A673 (cell line): ENCODE measurements around the gene ARPC2. TPM values are rescaled to one million over a fixed set of nuclear protein-coding genes. Genes with fewer than 3 reads are reported as not detected.

Source experiments
- BruUV-seq: library from RNA; stranded (reverse); fragments of 400-500 nt; replicated peaks from 2 replicates; lab custom pipeline; 2021; lab: Mats Ljungman, UMichigan
- CTCF ChIA-PET: fragments of 300-600 bp; sonication (Branson Sonifier 250); formaldehyde crosslinking; loops from one replicate; lab custom pipeline; 2022; ENCODE audit warnings: antibody characterized with exemption; lab: Charles Lee
- POLR2A ChIA-PET: fragments of 300-600 bp; sonication (Branson Sonifier 250); formaldehyde crosslinking; loops from one replicate; lab custom pipeline; 2022; ENCODE audit warnings: antibody characterized with exemption; ENCODE audit not compliant: low non-redundant PET; lab: Charles Lee
- DNase-seq: peaks from one replicate; pipeline ENCODE4 v3.0.0-alpha.2; 2015; ENCODE audit warnings: low spot score
- H3K27ac ChIP-seq: fragments of 200-600 bp; sonication (generic); 2 replicates; pipeline ENCODE4 v1.5.1; 2016; ENCODE audit warnings: mixed run types, low read depth, mild to moderate bottlenecking, mixed read lengths, antibody characterized with exemption, low read length; ENCODE audit not compliant: poor library complexity, severe bottlenecking
- H3K27me3 ChIP-seq: fragments of 200-600 bp; sonication (generic); replicated peaks from 2 replicates; pipeline ENCODE4 v1.6.1; 2017; ENCODE audit warnings: mixed run types, low read depth, mild to moderate bottlenecking, mixed read lengths, antibody characterized with exemption, low read length; ENCODE audit not compliant: insufficient read depth, poor library complexity
- H3K36me3 ChIP-seq: fragments of 200-600 bp; sonication (generic); 2 replicates; pipeline ENCODE4 v1.6.1; 2016; ENCODE audit warnings: mixed run types, mild to moderate bottlenecking, mixed read lengths, antibody characterized with exemption, low read length; ENCODE audit not compliant: insufficient read depth, poor library complexity, severe bottlenecking
- H3K4me1 ChIP-seq: fragments of 200-600 bp; sonication (generic); 2 replicates; pipeline ENCODE4 v1.6.1; 2017; ENCODE audit warnings: mixed run types, mild to moderate bottlenecking, mixed read lengths, antibody characterized with exemption, low read length; ENCODE audit not compliant: insufficient read depth, poor library complexity, severe bottlenecking
- H3K4me3 ChIP-seq: fragments of 200-600 bp; sonication (generic); 2 replicates; pipeline ENCODE4 v1.5.1; 2016; ENCODE audit warnings: low read depth, mixed run types, mild to moderate bottlenecking, mixed read lengths, low read length; ENCODE audit not compliant: poor library complexity, severe bottlenecking
- H3K9me3 ChIP-seq: fragments of 200-600 bp; sonication (generic); 2 replicates; pipeline ENCODE4 v1.6.1; 2016; ENCODE audit warnings: mixed run types, low read depth, mild to moderate bottlenecking, mixed read lengths, antibody characterized with exemption, low read length; ENCODE audit not compliant: poor library complexity, severe bottlenecking
- CTCF ChIP-seq: fragments of 300-800, 200-600 bp; sonication (generic); conservative IDR thresholded peaks from 2 replicates; pipeline ENCODE4 v1.5.1; 2017; ENCODE audit warnings: low read depth, mild to moderate bottlenecking, antibody characterized with exemption, low read length, moderate library complexity, mixed read lengths
- EZH2 ChIP-seq: fragments of 200-600 bp; sonication (generic); IDR thresholded peaks from 2 replicates; pipeline ENCODE4 v1.6.1; 2017; ENCODE audit warnings: borderline replicate concordance, low read depth, mild to moderate bottlenecking, mixed read lengths, antibody characterized with exemption, low read length; ENCODE audit not compliant: poor library complexity, severe bottlenecking
- intact Hi-C: fragments of 100-400 bp; cut with micrococcal nuclease; formaldehyde crosslinking; loops from one replicate; pipeline ENCODE4 v1.10.0; 2022; ENCODE audit not compliant: unreplicated experiment
- total RNA-seq: library from RNA; stranded (reverse); gene quantifications from 2 replicates; pipeline ENCODE4 v1.2.3, GENCODE V29; 2021

Gene ARPC2
- total RNA-seq, 1 experiment from 2014 or later: 291 TPM

- Histone ChIP-seq H3K27ac (peak overlapping the region; percentile 82), H3K27me3 (no peaks in the 10 kb centered on the region), H3K36me3 (no peaks in the 10 kb centered on the region), H3K9me3 (no peaks in the 10 kb centered on the region), H3K4me1 (peaks cover 25% of the 10 kb centered on the region), H3K4me3 (no peak overlapping the region)
- TF ChIP-seq CTCF (no peak), EZH2 (no peak)
- ChIA-PET POLR2A (no interaction called here), CTCF (no interaction called here)
- no peak for DNase-seq
- no TSS peak for BruUV-seq
- intact Hi-C loops: no loop called here
Measured at GRCh38 chr2:218285604-218286003, 68.6 kb downstream of the ARPC2 start.

GRCh38 chr2:218286570-218287459 is 69.8 kb downstream of the ARPC2 start:
- Histone ChIP-seq H3K27ac (peak overlapping the region; percentile 82), H3K36me3 (no peaks in the 10 kb centered on the region), H3K27me3 (no peaks in the 10 kb centered on the region), H3K4me1 (peaks cover 25% of the 10 kb centered on the region), H3K4me3 (peak overlapping the region; percentile 37), H3K9me3 (no peaks in the 10 kb centered on the region)
- POLR2A ChIA-PET: interaction anchor here (0.6 kb wide), 1 partner anchor 119 kb away, joined by 14 read pairs; no protein-coding TSS in a partner anchor
- BruUV-seq: no TSS peak
- CTCF ChIA-PET: interaction anchor here (0.9 to 1.1 kb wide), 2 partner anchors 14 to 19 kb away, joined by 3 to 4 read pairs; no protein-coding TSS in a partner anchor
- intact Hi-C loops: no loop called here
- DNase-seq: peak; percentile 90
- no peak for TF ChIP-seq CTCF

GRCh38 chr2:218289639-218290315 is 72.8 kb downstream of the ARPC2 start:
- Histone ChIP-seq H3K27me3 (no peaks in the 10 kb centered on the region), H3K9me3 (no peaks in the 10 kb centered on the region), H3K4me1 (peaks cover 38% of the 10 kb centered on the region), H3K36me3 (no peaks in the 10 kb centered on the region), H3K4me3 (no peak overlapping the region), H3K27ac (peak overlapping the region; percentile 14)
- intact Hi-C loops: loop anchor here (5.0 kb wide), 1 partner anchor 358 kb away; no protein-coding TSS in a partner anchor
- POLR2A ChIA-PET: no interaction called here
- no TSS peak for BruUV-seq
- no peak for DNase-seq
- TF ChIP-seq CTCF (no peak), EZH2 (no peak)
- CTCF ChIA-PET: interaction anchor here (0.5 to 1.2 kb wide), 2 partner anchors 17 to 182 kb away, joined by 4 to 8 read pairs; no protein-coding TSS in a partner anchor
